Kidney (tissue), 14 donors: ENCODE data around the gene PRKAG2. TPM values are rescaled to one million over a fixed set of nuclear protein-coding genes. Genes with fewer than 3 reads are reported as not detected.

Experiments used
- DNase-seq, 5 donors: peaks; one replicate each; pipeline ENCODE4 v3.0.0-alpha.2; 2013 to 2020
- FAIRE-seq: peaks from 2 replicates; lab custom pipeline; 2012; peaks lifted over from hg19 to GRCh38; lab: Jason Lieb, UNC
- H3K27ac ChIP-seq, 2 donors: one replicate each; pipeline ENCODE4 v1.7.0; 2013; ENCODE audit warnings: low read depth in 2 of 2, low read length in 2 of 2, inconsistent platforms in 1 of 2
- H3K27me3 ChIP-seq: one replicate; pipeline ENCODE4 v1.7.1; 2013; ENCODE audit warnings: low read length, inconsistent platforms; ENCODE audit not compliant: control insufficient read depth, insufficient read depth
- H3K36me3 ChIP-seq, 3 donors: one replicate each; pipeline versions ENCODE4 v1.7.0 to v1.7.1; 2013; ENCODE audit warnings: low read length in 3 of 3, control low read depth in 1 of 3, inconsistent platforms in 1 of 3; ENCODE audit not compliant: insufficient read depth in 3 of 3, control insufficient read depth in 2 of 3
- H3K4me1 ChIP-seq, 3 donors: one replicate each; pipeline versions ENCODE4 v1.7.0 to v1.7.1; 2013; ENCODE audit warnings: low read length in 3 of 3, inconsistent platforms in 1 of 3, low read depth in 1 of 3; ENCODE audit not compliant: control insufficient read depth in 2 of 3, insufficient read depth in 2 of 3
- H3K4me3 ChIP-seq, 3 donors: one replicate each; pipeline versions ENCODE4 v1.7.0 to v1.8.1; 2013; ENCODE audit warnings: low read length in 3 of 3, control low read depth in 1 of 3, inconsistent platforms in 1 of 3
- H3K9ac ChIP-seq, 3 donors: one replicate each; pipeline versions ENCODE4 v1.7.0 to v1.7.1; 2013; ENCODE audit warnings: low read length in 3 of 3, control low read depth in 1 of 3, inconsistent platforms in 1 of 3
- H3K9me3 ChIP-seq, 3 donors: one replicate each; pipeline versions ENCODE4 v1.7.0 to v1.7.1; 2013; ENCODE audit warnings: low read length in 3 of 3, control low read depth in 1 of 3, inconsistent platforms in 1 of 3; ENCODE audit not compliant: control insufficient read depth in 2 of 3, insufficient read depth in 1 of 3
- intact Hi-C: fragments of 100-400 bp; cut with DNase I; formaldehyde crosslinking; loops from one replicate; pipeline ENCODE4 v1.11.1; 2022
- polyA plus RNA-seq: library from polyadenylated mRNA; stranded (reverse); fragments of 350-450 nt; fragmentation: Illumina TruSeq; extraction: RNeasy Lipid Tissue Mini Kit (QIAGEN cat#74804); gene quantifications from one replicate; pipeline ENCODE4 v1.2.3, GENCODE V29; 2014; ENCODE audit warnings: low read depth, low replicate concordance; ENCODE audit not compliant: insufficient read depth
- total RNA-seq: library from RNA; stranded (reverse); fragmentation: NEBNext Ultra II Directional; extraction: Animal tissue kit (Norgen Biotek cat#: 25700); gene quantifications from one replicate; pipeline ENCODE4 v1.2.1, GENCODE V29; 2021
- TF ChIP-seq, protein P1 (sequence below): IDR thresholded peaks from 3 replicates; pipeline ENCODE4 v1.5.1; 2012; ENCODE audit warnings: mild to moderate bottlenecking, moderate library complexity, borderline replicate concordance; ENCODE audit not compliant: insufficient read depth; ENCODE audit errors: extremely low read depth
- donor health status: control.
- donor health status: control.
- donor health status: control.
- donor health status: control.
- donor health status: control.
- donor health status: DM: yes; HTN: yes; CAD: no.
- donor health status: Normal renal cell carcinoma (clear cell type).

PRKAG2 gene
- total and polyA plus RNA-seq, 2 donors from 2014 or later = 40.7 to 40.9 TPM

DNA sequence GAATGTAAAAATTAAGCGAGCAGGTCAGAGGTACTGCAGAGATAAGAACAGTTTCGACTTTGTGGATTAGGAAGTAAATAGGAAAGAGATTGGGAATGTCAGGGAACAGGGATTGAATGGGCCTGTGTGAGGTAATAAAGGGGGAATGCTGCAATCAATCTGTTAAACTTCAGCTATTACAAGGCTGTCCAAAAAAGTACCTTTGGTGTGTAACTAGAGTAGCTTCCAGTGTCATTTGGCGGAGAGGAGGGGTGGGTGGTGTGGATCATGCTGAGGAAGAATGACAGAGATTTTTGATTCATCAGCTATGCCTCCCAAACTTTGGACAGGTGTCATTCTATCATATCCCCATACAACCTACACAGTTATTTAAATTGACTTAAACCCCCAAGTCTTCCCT is 229.0 kb downstream of the PRKAG2 start:
- TF ChIP-seq, protein P1, sequence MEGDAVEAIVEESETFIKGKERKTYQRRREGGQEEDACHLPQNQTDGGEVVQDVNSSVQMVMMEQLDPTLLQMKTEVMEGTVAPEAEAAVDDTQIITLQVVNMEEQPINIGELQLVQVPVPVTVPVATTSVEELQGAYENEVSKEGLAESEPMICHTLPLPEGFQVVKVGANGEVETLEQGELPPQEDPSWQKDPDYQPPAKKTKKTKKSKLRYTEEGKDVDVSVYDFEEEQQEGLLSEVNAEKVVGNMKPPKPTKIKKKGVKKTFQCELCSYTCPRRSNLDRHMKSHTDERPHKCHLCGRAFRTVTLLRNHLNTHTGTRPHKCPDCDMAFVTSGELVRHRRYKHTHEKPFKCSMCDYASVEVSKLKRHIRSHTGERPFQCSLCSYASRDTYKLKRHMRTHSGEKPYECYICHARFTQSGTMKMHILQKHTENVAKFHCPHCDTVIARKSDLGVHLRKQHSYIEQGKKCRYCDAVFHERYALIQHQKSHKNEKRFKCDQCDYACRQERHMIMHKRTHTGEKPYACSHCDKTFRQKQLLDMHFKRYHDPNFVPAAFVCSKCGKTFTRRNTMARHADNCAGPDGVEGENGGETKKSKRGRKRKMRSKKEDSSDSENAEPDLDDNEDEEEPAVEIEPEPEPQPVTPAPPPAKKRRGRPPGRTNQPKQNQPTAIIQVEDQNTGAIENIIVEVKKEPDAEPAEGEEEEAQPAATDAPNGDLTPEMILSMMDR = no peak
- H3K9me3 ChIP-seq = peaks cover 0 to 4% (median 0%) of the 10 kb centered on the region in 3 donors
- FAIRE-seq (no peak), DNase-seq (no peak)
- no peaks in the 10 kb centered on the region for H3K36me3 ChIP-seq
- H3K9ac ChIP-seq = no peak overlapping the region
- no peak overlapping the region for H3K4me3 ChIP-seq
- H3K4me1 ChIP-seq = no peaks in the 10 kb centered on the region
- no peak overlapping the region for H3K27ac ChIP-seq
- intact Hi-C loops = no loop called here
- no peaks in the 10 kb centered on the region for H3K27me3 ChIP-seq

DNA sequence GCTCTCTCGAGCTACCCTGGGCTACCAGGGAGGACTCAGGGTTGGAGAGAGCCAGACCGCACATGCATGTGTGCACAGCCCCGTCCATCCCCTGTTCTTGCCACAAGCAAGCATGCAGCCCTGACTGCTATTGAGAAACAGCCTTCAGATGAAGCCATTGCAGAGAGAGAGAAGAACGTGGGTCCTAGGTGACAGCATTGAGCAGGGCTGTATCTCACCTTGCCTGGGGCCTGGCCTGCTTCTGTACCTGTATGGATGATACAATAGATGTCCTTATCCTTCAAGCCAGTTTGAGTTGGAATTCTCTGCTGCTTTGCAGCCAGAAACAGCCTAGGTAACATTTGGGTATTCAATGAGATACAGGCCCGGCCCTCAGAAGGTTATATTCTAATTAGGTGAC is 229.9 kb downstream of the PRKAG2 start:
- Histone ChIP-seq H3K27ac (no peak overlapping the region), H3K27me3 (no peaks in the 10 kb centered on the region), H3K36me3 (no peaks in the 10 kb centered on the region), H3K4me3 (no peak overlapping the region), H3K4me1 (no peaks in the 10 kb centered on the region), H3K9ac (no peak overlapping the region), H3K9me3 (peaks cover 0 to 4% (median 0%) of the 10 kb centered on the region in 3 donors)
- FAIRE-seq = no peak
- TF ChIP-seq, protein P1 = no peak
- intact Hi-C loops = no loop called here
- DNase-seq = no peak

DNA sequence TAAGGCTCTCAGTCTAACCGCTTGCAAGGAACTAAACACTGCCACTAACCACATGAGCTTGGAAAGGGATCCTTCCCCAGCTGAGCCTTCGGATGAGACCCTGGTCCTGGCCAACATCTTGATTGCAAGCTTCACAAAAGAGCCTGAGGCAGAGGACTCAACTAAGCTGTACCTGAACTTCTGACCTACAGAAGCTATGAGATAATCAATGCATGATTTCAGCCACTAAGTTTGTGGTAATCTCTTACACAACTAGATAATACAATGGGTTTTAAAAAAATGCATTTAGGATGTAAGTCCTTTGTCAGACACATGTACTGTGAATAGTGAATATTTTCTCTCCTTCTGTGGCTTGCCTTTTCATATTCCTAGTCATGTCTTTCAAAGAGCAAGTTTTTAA is 231.6 kb downstream of the PRKAG2 start:
- no peak for FAIRE-seq
- no peak for DNase-seq
- H3K27ac ChIP-seq = no peak overlapping the region
- TF ChIP-seq, protein P1 = no peak
- H3K36me3 ChIP-seq = no peaks in the 10 kb centered on the region
- H3K4me3 ChIP-seq = no peak overlapping the region
- no peaks in the 10 kb centered on the region for H3K4me1 ChIP-seq
- no peak overlapping the region for H3K9ac ChIP-seq
- intact Hi-C loops = no loop called here
- H3K9me3 ChIP-seq = peaks cover 0 to 4% (median 0%) of the 10 kb centered on the region in 3 donors
- H3K27me3 ChIP-seq = no peaks in the 10 kb centered on the region

DNA sequence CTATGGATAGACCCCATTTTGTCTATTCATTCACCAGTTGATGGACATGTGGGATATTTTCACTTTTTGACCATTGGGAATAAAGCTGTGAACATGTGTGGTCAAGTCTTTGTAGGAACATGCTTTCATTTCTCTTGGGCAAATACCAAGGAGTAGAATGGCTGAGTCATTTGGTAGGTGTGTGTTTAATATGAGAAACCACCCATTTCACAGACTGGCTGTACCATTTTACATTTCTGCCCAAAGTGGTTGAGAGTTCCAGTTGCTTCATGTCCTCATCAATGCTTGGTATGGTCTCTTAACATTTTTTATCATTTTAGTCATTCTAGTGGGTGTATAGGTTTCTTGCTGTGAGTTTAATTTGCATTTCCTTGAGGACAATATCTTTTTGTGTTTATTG is 232.4 kb downstream of the PRKAG2 start:
- intact Hi-C loops = no loop called here
- no peak overlapping the region for H3K27ac ChIP-seq
- no peak for DNase-seq
- H3K4me1 ChIP-seq = no peaks in the 10 kb centered on the region
- no peaks in the 10 kb centered on the region for H3K36me3 ChIP-seq
- H3K9me3 ChIP-seq = peaks cover 0 to 4% (median 0%) of the 10 kb centered on the region in 3 donors
- TF ChIP-seq, protein P1 = no peak
- FAIRE-seq = no peak
- H3K27me3 ChIP-seq = no peaks in the 10 kb centered on the region
- no peak overlapping the region for H3K4me3 ChIP-seq
- no peak overlapping the region for H3K9ac ChIP-seq
